ENCODE data around the gene MTHFD2L.

DNA sequence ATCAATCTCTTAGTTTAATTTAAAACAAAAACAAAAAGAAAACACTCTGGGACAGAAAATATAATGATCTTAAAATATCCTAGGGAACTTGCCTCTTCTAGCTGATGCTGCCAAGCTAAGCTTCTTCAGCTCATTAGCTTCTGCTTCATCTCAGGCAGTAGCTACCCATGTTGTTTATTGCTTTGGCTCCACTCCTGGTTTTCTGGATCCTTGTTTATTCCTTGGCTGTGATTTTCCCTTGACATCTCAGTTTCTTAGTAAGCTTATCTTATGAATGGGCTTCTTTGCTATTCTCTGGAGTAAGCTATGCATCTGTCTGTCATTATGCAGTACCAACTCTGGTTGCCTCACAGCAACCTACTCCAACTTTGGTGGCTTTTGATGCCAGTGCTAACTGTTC lies 5.1 kb upstream of the MTHFD2L start:
- TF ChIP-seq EZH2 (IDR thresholded peaks at IDR 0.05) (no peak), POLR2AphosphoS5 (IDR thresholded peaks at IDR 0.05; ENCODE audit: borderline replicate concordance, low read depth, low read length) (no peak), FOXP2 (optimal IDR thresholded peaks at IDR 0.05; ENCODE audit: control extremely low read depth, extremely low read length, insufficient read depth) (no peak)
